ENCODE measurements around the gene ZNF865. TPM values are rescaled to one million over a fixed set of nuclear protein-coding genes. Genes with fewer than 3 reads are reported as not detected.
A peak's percentile ranks its signal among the peaks of the same experiment; 100 is the strongest.

ZNF865 gene
- total and polyA plus RNA-seq, 10 of the 15 experiments (the other 5 are each of a cell fraction or from before 2014, with no cell fraction given) = 0.02 to 18.3 (median 0.90) TPM

GRCh38 chr19:55578031-55578760 lies 27.3 kb upstream of the ZNF865 start (continued):
- TF ChIP-seq CBX5 (IDR thresholded peaks at IDR 0.05; ENCODE audit: low read depth) = no peak
- TF ChIP-seq BHLHE40 (IDR thresholded peaks at IDR 0.05; ENCODE audit: borderline replicate concordance in 1 of 2, low read depth in 2 of 2, low read length in 1 of 2) = no peak

GRCh38 chr19:55578761-55579747 lies 26.4 kb upstream of the ZNF865 start:
- H3K79me2 ChIP-seq (ENCODE audit: control insufficient read depth, insufficient read depth, low read length) = peaks cover 11% of the 10 kb centered on the region
- peaks cover 0 to 5% of the 10 kb centered on the region in 2 experiments; a peak in 1 of 4 replicates for H3K36me3 ChIP-seq (ENCODE audit: control insufficient read depth in 2 of 2, insufficient read depth in 2 of 2, low read length in 1 of 2)
- H4K20me1 ChIP-seq (ENCODE audit: control insufficient read depth, insufficient read depth) = no peaks in the 10 kb centered on the region
- BruUV-seq (replicated peaks) = TSS peak; percentile 68
- TF ChIP-seq NFYA (IDR thresholded peaks at IDR 0.05; ENCODE audit: borderline replicate concordance, low read depth, low read length) (no peak), TAF1 (IDR thresholded peaks at IDR 0.05; ENCODE audit: borderline replicate concordance, low read depth, low read length) (no peak)
- CTCF ChIA-PET = no interaction called here
- H3K4me1 ChIP-seq (ENCODE audit: control insufficient read depth, insufficient read depth, low read length) = 0 out of 2 replicates have a peak, but pooled peaks cover 3% of the 10 kb centered on the region
- no peak for FAIRE-seq
- H3K27me3 ChIP-seq (replicated peaks in 1 of 2; ENCODE audit: control insufficient read depth in 2 of 2, insufficient read depth in 2 of 2, low read length in 1 of 2) = no peaks in the 10 kb centered on the region
- SMC1A ChIA-PET (ENCODE audit: uncharacterized antibody, unreplicated experiment) = no interaction called here
- H3K27ac ChIP-seq (ENCODE audit: control insufficient read depth, insufficient read depth) = no peak overlapping the region
- H3K9me3 ChIP-seq (replicated peaks; ENCODE audit: control insufficient read depth, insufficient read depth, low read length) = no peaks in the 10 kb centered on the region
- RAD21 ChIA-PET (ENCODE audit: unreplicated experiment) = no interaction called here
- H2AFZ ChIP-seq (ENCODE audit: control insufficient read depth, low read depth, low read length) = no peak overlapping the region
- 92% methylated on average over 64 of the region's 90 CpGs for WGBS (ENCODE audit: insufficient coverage, insufficient replicate concordance, low lambda C conversion rate, missing lambda C conversion rate)
- no peak for DNase-seq (ENCODE audit: low read depth, low spot score)
- ATAC-seq = no peak
- peak overlapping the region; percentile 71 for H3K4me2 ChIP-seq (ENCODE audit: control insufficient read depth, insufficient read depth)
- POLR2A ChIA-PET = no interaction called here
- intact Hi-C loops (cut with micrococcal nuclease; ENCODE audit: unreplicated experiment) = no loop called here
- in situ Hi-C loops (cut with MboI) = no loop called here
- H3K4me3 ChIP-seq = peak overlapping the region; percentile 93
- H3K9ac ChIP-seq (ENCODE audit: control insufficient read depth, insufficient read depth, low read length) = no peak overlapping the region
